GM18517 (cell line): ENCODE measurements around the gene LZTR1.
"Not testable (repeated sequence)": the region's sequence is repeated elsewhere in the genome, so short reads cannot be mapped to it uniquely, and the experiment has no call there.

ENCODE experiments used
- ATAC-seq: cut with Tn5 transposase; IDR thresholded peaks from one replicate; pipeline ENCODE4 v1.9.1; 2021; ENCODE audit warnings: mild to moderate bottlenecking, moderate library complexity; ENCODE audit not compliant: unreplicated experiment

Gene LZTR1

GRCh38 chr22:20965104-20965887 lies 16.8 kb upstream of the LZTR1 start:
- ATAC-seq: no peak

GRCh38 chr22:20965888-20966855 lies 15.9 kb upstream of the LZTR1 start:
- ATAC-seq: no peak

- ATAC-seq: no peak
These were observed 15.0 kb upstream of the LZTR1 start, which contains the start of gene AIFM3 for GRCh38 chr22:20966883-20967696. Gene AIFM3, plus strand, starts transcription at chr22:20967255. Its CDS starts 690 bp downstream, at chr22:20967945.

GRCh38 chr22:20967697-20968211 lies 14.3 kb upstream of the LZTR1 start:
- no peak for ATAC-seq

GRCh38 chr22:20968281-20968977 lies 13.7 kb upstream of the LZTR1 start:
- ATAC-seq: no peak

- no peak for ATAC-seq
These were observed 11.0 kb upstream of the LZTR1 start for GRCh38 chr22:20970939-20971657.

- not testable (repeated sequence) for ATAC-seq
These were observed 9.9 kb upstream of the LZTR1 start for GRCh38 chr22:20972014-20972694.

GRCh38 chr22:20972933-20973577 lies 9.0 kb upstream of the LZTR1 start:
- no peak for ATAC-seq

GRCh38 chr22:20973634-20974286 lies 8.3 kb upstream of the LZTR1 start:
- ATAC-seq: no peak

GRCh38 chr22:20974336-20974955 lies 7.7 kb upstream of the LZTR1 start:
- no peak for ATAC-seq

GRCh38 chr22:20975541-20976290 lies 6.4 kb upstream of the LZTR1 start:
- no peak for ATAC-seq

- no peak for ATAC-seq
These were observed 5.7 kb upstream of the LZTR1 start for GRCh38 chr22:20976291-20976877.

GRCh38 chr22:20977019-20977418 lies 5.1 kb upstream of the LZTR1 start:
- ATAC-seq: no peak

GRCh38 chr22:20977516-20978170 lies 4.5 kb upstream of the LZTR1 start:
- ATAC-seq: no peak

- ATAC-seq: no peak
These were observed 3.7 kb upstream of the LZTR1 start for GRCh38 chr22:20978419-20978818.
